Measurements from ENCODE around the gene XDH.

XDH gene

DNA sequence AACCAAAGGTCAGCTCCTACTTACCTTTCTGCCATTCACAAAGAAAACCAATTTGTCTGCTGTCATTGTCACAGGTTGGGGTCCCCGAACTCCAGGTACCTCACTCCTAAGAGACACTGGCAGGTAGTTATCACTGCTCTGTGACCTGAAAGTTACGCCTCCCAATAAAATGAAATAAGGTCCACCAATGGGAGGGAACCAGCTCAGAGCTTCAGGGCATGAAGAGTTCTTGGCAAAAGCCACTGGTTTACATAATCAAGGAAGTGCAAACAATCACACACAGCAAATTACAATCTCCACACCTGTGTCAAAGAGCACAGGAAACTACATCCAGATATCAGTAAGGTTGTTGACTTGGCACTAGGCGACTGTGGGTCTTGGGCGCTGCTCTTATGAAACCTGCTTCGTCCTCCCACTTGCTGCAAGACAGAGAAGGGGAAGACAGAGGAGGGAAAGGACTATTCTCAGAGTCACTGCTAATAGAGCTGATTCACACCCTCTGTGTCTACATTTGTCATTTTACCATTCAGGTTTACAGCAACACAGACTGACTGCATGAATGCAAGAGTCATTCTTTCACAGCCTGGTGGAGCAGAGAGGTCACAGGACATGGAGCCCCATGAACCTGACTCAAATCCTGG lies at the start of gene XDH:
Gene XDH (minus strand): TSS at position 142 of the 641 bp plus-strand sequence. CDS start 76 bp downstream, at position 66.
- DNase-seq, result no peak

DNA sequence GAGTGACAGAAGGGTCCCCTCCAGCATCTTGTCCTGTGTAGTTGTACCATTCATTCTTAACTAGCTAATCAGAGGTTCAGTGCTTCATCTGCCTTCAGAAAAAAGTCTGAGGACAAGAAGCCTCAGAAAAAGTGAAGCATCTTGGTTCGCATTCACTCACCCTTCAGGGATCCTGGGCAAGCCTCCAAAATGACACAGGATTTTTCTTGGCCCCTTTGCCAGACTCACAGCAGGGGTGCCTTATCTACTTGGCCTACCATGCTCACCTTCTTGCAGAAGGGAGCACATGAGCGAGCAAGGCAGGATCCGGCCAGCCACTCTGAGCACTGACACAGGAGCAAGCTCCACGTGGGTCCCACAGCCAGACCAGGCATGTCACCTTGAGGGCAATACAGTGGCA lies 43.1 kb upstream of the XDH start:
- no peak for DNase-seq

DNA sequence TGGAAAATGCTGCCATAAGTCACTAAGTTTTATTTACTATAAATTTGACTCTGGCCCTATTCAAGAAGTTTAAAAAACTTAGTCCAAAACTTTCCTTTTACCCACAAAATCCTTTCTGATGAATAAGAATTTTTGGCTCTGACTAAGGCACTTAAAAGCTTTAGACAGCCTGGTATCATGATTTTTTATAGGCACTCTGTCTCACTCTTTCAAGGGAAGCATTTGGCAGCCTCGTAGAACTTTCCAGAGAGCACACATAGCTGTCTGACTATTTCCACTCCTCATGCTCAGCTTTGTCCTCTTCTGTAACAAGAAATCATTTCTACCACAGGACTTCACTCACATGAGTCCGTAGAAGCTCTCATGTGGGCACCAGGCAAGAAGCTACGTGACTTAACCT lies 32.3 kb upstream of the XDH start:
- DNase-seq, result no peak

DNA sequence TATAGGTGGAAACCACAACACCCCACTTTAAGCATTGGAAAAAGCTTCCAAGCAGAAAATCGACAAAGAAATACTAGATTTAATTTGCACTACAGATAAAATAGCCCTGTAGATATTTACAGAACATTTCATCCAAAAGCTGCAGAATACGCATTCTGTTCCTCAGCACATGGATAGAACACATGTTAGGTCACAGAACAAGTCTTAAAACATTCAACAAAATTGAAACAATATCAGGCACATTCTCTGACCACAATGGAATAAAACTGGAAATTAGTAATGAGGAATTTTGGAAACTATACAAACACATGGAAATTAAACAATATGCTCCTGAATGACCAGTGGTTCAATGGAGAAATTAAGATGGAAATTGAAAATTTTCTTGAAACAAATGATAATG lies 27.8 kb upstream of the XDH start:
- DNase-seq, result no peak

DNA sequence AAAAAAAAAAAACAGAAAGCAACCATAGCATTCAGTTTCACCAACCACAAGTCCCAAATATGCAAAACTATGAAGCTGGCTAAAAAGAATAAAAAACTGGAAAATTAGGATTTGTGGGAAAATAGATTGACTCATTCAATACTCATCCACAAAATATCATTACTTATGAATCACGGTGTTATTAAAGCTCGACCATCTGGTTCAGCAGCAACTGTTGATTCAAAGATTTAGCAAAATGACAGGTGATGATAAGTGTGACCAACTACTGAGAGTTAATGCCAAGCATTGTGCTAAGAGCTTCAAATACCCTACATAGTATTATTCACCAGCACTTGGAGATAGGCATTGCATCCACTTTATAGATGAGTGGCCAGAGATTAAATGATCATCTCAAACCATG lies 26.2 kb upstream of the XDH start:
- DNase-seq, result no peak

DNA sequence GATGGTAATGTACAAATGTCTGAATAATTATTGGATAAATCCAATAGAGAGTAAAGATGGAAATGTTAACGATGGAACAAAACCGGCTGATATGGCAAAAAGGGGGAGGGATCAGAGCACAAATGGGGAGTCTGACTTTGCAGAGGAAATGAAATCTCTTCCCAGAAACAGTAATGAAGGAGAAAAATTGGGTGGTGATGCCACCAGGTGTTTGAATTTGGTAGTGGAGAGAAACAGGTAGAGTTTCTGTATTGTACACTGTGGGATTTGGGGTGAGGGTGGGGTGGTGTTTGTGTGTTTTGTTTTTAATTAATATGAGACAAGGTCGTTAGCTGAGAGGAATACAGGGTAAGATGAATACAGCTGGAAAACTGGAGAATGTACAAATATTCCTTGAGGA lies 20.4 kb upstream of the XDH start:
- no peak for DNase-seq

DNA sequence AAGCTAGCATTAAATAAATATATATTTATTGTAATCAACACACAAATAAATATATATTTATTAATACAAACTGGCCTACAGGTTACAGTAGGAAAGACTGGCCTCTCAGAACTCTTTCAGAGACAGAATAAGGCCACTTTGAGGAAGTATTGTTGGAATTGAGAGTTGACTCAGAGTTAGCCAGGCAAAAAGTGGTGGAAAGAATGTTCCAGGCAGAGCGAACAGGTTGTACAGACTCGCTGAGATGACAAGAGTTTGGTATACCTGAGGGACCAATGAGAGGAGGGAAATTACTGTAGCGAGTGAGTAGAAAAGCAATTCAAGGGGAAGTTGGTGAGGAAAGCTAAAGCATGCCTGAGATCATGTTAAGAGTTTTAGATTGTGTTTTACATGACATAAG lies 19.0 kb upstream of the XDH start:
- no peak for DNase-seq

DNA sequence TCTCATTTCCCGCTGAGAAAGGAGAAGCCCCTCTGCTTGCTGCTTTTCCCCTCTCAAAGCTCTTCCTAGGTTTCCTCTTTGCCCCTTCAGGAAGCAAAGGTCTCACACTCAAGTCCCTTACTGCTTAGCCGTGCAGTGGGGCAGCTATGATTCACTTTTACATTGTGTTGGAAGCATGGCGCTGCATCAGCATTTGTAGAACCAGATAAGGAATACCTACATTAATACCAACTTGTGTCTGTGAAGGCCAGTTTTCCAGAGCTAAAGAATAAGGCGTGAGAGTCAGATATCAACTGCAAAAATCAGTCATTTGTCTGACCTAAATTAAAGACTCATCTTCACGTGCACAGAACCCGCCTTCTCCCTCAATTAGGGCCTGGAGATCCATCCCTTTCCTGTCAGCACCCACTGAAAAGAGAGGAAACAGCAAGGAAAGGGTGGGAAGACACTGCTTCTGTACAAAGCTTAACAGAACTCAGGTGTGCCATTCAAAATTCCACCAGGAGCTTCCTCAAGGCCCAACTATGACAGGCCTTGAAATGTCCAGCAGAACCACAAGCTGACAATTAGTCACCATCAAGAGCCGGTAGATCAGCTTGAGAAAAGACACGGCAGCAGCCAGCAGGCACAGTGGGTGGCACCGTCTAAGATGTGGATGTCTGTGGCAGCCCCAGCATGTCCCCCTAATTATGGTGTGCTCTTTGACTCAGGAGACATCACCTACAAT lies 16.1 kb upstream of the XDH start:
- no peak for DNase-seq

DNA sequence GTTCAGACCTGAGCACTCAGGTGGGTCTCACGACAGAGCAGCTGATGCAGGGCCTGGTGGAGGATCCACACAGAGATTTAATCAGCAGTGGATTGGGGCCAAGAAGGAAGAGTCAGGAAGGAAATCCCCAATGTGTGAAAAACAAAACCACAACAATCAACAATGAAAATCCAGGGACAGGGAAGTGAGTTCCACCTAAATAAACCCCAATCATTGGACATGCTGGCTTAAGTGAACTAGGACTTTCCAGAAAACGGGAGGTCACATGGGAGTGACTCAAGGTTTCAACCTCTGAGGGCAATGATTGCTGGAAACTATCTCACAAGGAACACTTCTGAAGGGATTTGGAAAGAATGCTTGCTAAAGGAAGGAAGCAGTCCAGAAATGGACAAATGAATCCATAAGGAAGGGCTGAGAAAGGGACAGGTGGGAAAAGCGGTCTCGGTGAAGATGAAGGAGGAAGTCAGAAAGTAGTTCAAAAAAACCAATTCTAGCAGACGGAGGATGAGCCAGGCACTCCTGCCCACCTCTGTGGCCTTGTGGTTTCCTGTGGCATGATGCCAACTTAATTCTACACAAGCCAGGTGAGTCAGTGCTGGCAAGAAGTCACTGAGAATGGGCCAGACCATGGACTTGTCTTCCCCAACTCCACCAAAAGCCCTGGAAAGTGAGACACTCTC lies 15.4 kb upstream of the XDH start:
- DNase-seq, result no peak

DNA sequence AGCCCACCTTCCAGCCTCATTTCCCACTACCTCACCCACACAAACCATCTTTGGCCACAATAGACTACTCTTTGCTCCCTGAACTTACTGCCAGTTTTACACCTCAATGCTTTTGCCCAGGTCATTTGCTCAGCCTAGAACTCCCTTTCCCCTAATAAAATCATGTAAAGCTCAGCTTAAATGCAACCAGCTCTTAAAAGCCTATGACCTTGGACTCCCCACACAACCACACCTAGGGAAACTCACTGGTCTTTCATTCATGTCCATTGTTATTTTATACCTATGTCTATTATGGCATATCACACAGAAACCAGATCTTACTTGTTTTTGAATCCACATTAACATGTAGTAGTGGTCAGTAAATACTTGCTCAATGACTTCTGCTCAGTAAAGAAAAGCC lies 14.5 kb upstream of the XDH start:
- no peak for DNase-seq

DNA sequence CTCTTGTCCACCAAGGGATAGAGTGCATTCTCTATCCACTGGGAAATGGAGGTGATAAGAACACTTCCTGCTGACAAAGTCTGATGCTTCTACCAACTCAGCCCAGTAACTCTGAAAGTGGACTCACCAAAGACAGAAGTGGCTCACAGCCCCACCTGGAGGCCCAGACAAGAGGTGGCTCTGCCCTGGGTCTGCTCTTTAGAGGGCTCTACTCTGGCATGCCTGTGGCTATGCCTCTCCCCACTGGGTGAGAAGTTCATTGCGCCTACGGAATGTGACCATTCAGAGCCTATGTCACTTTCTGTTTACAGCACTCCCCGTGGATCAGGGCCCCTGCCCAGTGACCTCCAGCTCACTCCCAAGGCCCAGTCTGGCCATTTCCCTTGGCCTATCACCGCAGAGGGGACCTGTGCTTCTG lies 13.5 kb upstream of the XDH start:
- no peak for DNase-seq

DNA sequence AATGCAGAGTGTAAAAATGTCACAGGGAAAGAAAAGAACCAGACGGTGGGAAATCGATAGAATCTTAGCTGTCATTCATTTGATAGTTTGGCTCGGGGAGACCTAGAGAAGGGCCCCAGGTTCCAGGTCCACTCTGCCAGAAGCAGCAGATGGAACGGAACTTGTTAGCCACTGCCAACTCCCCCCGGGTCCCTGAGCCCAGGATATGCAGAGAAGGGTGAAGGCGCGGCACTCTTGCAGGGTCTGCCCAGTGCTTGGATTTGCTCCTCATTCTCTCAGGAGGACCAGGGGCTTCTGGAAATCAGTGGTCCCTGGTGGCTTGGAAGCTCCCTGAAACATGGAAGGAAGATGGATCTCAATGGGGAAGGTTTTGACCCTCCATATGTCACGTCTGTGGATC lies 11.6 kb upstream of the XDH start:
- no peak for DNase-seq

DNA sequence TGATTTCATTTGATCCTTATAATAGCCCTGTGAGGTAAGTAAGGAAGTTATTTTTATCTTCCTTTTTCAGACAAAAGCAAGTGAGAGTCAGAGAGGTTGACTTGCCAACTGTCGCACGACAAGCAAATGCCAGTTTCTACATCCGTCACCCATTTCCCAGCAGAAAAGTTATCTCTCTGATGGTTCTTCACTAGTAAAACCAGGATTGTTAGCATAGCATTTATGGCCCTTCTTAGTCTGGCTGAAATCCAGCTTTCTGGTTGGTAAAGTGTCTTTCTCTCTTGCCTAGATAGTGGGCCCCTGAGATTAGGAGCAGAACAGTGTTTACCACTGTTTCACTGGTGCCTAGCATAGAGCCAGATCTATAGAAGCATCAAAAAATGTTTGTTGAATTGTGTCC lies 7.1 kb upstream of the XDH start:
- DNase-seq, result no peak

DNA sequence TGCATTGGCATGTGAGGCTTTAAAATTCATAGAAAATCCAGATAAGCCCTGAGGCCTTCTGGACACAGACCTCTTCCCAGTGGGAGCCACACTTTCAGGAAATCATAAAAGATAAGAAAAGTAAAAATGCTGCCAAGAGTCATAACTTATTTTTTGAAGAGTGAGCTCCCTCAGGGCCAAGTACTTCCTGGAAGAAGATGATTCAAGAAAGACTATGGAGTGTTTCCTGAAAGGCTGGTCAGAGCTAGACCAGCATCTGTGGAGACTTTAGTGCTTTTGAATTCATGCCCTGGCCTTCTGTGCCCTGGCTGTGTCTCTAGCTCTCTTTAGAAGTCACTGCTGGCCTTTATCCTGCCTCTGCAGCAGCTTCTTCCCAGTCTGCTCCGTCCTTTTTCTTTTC lies 6.4 kb upstream of the XDH start:
- DNase-seq, result no peak

DNA sequence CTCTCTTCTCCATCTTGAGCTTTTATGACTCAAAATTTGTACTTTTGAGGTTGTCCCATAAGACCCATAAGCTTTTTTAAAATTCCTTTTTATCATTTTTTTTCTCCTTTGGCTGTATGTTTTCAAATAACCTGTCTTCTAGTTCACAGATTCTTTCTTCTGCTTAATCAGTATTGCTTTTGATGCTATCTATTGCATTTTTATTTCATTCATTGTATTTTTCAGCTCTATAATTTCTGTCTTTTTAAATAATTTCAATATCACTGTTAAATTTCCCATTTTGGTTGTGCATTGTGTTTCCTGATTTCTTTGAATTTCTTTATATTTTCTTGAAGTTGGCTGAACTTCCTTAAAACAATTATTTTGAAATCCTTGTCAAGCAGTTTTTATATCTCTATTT lies 4.8 kb upstream of the XDH start:
- no peak for DNase-seq

DNA sequence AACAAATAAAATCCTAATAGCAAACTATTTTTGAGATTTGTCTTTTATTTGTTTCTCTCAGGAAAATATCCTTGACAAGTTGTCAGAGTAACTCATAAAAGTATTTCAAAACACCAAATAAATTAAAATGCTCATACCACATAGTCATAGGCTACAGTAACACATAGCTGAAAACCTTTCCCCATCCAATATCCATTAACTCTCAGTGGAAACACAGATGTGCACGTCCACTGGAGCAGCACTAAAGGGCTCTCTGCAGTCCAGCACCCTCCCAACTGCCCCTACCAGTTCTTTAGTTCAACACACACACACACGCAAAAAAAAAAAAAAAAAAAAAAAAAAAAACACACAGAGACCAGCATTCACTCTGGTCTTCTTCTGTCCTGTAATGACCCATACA lies 879 bp upstream of the XDH start:
- DNase-seq, result no peak

DNA sequence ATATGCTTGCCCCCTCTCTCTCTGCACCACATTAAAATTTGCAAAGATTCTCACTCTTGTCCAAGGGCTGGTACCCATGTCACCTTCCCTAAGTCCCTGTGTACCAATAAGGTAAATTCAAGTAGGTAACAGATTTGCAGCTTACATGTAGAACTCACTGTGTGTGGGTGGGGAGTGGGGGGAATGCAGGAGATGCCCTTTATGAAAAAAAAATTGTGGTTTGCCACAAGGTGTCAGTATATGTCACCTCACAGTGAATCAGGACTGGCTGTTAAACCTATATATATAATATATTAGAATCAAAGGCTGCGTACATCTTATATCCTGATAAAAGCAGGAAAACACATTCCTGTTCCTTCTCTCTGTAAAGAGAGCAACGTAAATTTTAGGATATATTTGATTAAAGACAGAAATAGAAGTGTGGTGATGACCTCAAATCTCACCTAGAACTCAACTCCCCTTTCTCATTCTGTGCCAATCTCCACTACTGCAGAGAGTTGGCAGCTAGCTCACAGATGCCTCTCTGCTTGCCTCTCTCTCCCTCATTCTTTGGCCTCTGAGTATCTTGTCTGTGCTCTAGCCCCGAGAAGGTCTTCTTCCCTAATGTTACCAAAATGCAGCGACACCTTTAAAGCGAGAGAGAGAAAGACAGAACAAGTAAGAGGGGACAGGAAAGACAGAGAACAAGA lies 536 bp downstream of the XDH start:
- no peak for DNase-seq

DNA sequence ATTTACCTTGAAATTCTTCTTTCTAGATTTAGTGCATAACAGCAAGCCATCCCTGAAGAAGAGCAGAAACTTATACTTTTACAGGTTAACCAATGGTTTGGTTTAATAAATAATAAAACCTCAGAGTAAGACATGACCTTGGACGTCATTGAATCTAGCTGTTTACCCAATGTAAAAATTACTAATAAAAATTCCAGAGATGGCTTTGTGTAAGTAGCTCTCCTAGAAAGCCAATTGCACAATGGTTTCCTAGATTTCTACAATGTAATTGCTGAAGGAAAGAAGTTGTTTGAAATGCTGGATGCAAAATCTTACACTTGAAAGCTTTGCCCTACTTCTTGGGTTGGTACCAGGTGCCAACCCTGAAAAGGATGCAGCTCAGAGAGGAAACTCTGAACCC lies 1.5 kb downstream of the XDH start:
- DNase-seq, result no peak

DNA sequence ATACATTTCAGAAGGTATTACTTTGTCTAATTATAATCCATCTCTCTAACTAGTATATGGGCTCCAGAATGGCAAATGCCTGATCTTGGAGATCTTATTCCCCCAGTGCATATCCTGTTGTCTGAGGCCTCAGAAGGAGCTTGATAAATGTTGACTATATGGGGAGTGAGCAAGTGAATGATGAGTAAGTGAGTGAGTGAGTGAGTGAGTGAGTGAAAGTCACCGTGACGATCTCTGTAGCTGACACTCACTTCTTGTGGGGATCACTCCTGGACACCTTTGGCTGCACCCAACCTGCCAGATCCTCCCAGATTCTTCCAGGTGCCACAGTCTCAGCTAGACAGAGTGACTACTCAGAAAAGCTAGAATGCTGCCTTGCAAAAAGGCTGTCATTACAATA lies 2.8 kb downstream of the XDH start:
- no peak for DNase-seq

DNA sequence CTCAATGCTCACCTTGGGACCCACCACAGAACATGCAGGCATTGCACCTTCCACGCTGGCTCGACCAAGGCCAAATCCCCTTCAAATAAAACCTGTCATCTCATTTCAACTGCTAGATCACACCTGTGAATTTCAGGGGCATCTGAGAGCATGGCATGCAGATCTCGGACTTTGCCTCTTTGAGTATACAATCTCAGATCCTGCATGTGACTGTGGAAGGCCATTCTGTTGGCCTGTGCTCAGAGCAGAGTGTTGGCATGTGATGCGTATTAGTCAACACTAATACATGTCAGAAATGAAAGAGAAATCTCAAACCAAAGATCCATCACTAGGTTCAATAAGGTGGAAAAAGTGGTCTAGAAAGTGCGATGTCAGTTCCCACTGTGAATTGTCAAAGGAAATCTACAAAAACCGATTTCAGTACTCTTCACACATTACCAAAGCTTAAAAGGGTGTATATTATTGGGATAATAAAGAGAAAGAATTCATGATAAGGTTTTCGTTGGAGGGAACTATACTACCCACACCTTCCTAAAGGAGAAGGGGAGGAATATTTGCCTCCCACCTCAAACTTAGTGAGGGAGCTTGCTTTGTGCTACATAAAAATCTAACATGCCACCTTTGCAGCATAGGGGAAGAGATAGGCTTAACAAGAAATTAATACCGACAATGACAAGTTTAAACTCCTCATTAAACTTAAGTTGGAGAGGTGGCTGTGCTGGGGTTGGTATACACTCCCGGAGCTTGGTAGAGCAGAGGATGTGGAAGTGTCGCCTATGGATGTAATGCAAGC lies 7.8 kb downstream of the XDH start:
- DNase-seq, result no peak

DNA sequence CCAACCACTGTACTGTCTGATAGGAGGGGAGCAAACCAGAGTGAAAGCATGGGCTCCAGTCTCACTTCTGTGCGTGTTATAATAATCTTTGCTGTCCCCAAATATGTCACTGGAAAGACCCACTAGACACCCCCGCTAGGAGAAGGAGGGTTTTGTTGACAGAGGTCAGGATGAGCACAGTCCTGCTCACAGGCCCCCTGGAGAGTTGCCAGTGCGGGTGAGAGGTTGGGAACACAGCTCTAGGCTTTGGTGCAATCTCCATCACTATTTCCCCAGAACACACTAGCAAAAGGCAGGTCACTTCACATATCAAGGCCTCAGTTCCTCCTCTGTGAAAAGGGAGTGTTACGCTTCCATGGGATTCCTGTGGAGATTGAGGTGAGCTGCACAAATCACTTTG lies 9.7 kb downstream of the XDH start:
- DNase-seq, result no peak

DNA sequence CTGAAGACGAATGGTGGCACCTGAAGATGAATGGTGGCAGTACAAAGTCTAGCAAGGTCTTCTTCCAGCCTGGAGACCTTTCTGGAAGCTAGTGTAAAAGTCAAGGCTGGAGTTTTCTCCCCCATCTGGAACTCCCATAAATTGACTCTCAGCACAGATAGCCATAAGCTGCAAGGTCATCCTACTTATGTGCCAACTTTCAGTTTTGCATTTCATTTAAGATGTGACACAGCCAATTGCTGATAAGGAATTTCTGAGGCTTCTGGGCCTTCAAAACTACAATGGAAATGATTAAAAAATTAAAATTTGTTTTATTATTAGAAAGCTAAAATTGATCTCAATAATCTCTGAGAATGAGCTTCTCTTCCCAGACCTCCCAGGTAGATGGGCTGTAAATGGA lies 10.2 kb downstream of the XDH start:
- no peak for DNase-seq

DNA sequence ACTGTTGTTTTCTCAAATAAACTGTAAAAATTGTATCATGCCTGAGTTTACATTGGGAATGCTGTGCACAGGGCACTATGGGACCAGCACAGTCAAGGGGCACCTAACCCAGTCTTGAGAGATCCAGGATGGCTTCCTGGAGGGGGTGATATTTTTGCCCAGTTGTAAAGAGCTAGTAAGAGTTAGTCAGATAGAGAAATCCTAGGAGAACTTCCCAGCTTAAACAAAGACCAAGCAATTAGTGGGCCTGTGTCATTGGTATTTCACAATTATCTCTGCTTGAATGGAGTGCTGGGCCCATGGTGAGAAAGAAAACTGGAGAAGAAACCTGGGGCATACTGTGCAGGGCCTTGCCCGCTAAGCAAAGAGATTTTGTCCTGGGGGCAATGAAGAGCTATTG lies 12.2 kb downstream of the XDH start:
- DNase-seq, result no peak

Data from DMS79 (cell line).